ENCODE results near the gene MSI2.
"Not testable (repeated sequence)": the region's sequence is repeated elsewhere in the genome, so short reads cannot be mapped to it uniquely, and the experiment has no call there.

MSI2 gene

DNA sequence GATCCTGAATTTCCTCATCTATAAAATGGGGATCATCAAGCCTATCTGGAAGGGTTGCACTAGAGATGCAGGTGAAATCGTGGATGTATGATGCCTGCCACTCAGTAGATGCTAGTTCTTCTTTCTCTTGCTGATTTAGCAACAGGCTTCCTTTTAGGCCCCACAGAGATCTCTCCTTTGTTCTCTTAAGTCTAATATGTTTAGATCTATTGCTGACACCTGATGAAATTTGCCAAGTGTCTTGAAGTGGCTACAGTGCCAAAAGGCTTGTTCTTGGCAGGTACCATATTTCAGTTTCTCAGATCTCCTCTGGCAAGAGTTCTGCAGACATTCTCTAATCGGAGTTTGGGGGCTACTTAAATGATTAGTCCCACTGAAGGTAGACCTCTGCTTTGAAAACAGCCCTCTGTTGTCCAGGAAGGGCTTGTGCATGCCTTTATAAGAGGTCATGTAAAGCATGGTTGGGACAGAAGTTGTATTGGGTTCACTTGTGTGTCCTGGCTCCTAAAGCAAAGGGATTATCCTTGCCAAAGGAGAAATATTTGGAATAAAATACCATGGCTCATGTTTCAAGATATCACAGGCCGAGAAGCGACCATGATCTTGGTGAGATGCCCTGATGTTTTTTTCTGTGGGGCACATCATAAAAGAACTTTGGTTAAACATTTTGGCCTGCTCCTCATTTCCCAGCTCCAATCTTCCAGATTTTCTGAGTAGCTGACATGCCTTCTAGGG is 234.0 kb downstream of the MSI2 start:
- no peak for DNase-seq (ENCODE audit: extremely low read depth in 1 of 2, low read depth in 1 of 2)

DNA sequence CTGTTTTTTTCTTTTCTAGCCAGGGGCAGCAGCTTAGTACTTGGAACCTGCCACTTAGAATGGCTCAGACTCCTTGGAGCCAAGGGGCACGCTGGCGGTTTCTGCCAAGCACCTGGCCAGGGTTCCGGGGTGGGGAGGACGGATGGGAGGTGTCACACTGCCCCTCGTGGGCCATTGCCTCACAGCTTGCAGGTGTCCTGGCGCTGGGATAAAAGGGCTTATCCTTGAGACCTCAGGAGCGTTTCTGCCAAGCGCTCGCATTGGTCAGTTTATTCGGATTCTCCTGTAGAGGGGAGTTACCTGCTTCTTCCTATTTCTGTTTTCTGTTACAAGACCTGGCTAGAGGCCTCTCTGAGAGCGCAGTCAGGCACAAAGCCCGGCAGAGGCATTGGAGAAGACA is 234.6 kb downstream of the MSI2 start:
- no peak for DNase-seq (ENCODE audit: extremely low read depth in 1 of 2, low read depth in 1 of 2)

- no peak for DNase-seq (ENCODE audit: extremely low read depth in 1 of 2, low read depth in 1 of 2)
Measured at GRCh38 chr17:57493171-57493570, 236.8 kb downstream of the MSI2 start.

DNA sequence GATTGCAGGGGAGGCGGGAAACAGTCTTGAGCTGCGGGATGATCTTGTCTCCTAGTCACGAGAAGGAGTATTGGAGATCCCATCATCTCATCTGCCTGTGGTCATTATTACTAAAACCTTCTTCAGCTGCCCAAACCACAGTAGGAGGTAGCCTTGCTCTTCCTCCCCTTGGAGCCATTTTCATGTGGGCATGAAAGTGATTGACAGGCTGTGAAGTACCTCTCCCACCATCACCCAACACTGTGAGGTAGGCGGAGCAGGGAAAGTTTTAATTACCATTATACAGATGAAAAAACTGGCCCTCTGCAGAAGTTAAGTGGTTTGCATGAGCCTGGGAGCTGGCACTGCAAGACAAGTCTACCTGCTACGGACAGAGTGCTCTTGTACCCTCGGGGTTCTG is 237.3 kb downstream of the MSI2 start:
- no peak for DNase-seq (ENCODE audit: extremely low read depth in 1 of 2, low read depth in 1 of 2)

DNA sequence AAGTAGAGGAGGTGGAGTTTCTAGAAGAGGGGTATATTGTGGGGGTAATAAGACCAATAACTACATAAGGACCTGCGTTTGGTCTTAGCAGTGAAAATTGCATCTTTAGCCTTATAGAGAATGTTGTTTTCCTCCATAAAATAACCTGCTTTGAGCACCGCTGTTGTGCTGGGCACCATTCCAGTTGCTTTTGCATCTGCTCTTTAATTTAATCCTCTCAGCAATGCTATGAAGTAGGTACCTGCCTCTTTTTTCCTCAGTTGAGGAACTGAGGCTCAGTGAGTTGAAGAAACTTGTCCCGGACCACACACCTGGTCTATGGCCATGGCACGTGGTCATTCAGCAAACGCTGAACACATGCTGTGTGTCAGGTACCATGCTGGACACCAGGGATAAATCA is 238.1 kb downstream of the MSI2 start:
- DNase-seq (ENCODE audit: extremely low read depth in 1 of 2, low read depth in 1 of 2): no peak

DNA sequence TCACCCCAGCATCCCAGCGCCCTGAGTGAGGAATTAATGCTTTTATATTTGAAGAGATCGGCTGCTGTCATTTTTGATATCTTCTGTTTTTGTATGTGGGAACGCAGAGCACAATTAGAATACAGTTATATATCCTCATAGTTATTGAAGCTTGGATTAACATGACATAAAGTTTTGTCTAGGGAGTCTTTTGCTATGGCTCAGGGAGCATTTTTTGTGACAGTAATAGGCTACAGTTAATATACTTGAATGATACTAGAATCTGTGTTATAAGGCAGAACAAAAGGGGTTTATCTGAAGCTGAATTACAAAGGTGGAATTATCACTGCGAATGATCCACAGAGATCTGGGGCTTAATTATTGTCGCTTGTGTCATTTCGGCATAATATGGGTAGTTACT is 239.4 kb downstream of the MSI2 start:
- no peak for DNase-seq (ENCODE audit: extremely low read depth in 1 of 2, low read depth in 1 of 2)

DNA sequence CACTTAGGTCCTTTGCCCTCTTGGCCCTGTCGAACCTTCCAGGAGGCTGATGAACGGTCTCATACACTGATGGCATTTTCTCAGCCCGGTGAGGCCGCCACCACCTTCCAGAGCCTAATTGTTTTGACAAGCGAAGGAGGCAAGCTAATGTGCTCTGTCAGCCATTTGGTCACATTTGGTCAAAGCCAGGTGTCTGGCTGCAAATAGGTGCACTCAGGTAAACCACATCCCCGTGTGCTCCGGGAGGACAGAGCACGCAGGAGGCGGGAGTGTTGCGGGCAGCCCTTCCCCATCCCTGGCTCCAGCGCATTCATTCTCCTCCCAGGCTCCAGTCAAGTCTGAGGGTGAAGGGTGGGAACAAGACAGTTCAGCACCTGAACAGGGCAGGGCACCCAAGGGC is 240.1 kb downstream of the MSI2 start:
- no peak for DNase-seq (ENCODE audit: extremely low read depth in 1 of 2, low read depth in 1 of 2)

- DNase-seq (ENCODE audit: extremely low read depth in 1 of 2, low read depth in 1 of 2): no peak
Measured at GRCh38 chr17:57498443-57498842, 242.1 kb downstream of the MSI2 start.

DNA sequence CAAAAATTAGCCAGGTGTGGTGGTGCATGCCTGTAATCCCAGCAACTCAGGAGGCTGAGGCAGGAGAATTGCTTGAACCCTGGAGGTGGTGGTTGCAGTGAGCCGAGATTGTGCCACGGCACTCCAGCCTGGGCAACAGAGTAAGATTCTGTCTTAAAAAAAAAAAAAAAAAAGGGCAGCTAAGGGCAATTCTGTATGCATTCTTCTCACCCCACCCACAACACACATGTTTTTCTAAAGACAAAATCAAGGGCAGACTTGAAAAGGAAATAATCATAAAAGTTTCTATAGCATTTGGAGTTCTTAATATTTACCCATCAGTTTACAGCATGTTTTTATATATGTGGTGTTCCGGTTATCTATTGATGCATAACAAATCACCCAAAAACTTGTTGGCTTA is 242.9 kb downstream of the MSI2 start:
- not testable (repeated sequence) for DNase-seq (ENCODE audit: extremely low read depth in 1 of 2, low read depth in 1 of 2)

DNA sequence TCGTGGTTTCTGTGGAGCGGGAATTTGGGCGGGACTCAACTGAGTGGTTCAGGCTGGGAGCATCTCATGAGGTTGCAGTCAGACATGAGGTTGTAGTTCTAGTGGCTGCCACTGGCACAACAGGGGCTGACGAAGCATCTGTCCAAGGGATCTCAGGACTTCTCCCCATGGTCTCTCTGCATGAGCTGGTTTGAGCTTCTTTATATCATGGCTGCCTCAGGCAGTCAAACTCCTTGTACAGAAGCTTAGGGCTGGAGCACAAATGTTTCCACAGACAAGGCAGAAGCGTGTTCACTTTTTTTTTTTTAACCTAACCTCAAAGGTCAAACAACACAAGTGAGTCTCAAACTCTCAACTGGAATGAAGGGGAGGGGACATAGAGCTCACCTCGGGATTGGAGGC is 243.3 kb downstream of the MSI2 start:
- DNase-seq (ENCODE audit: extremely low read depth in 1 of 2, low read depth in 1 of 2): no peak

- DNase-seq (ENCODE audit: extremely low read depth in 1 of 2, low read depth in 1 of 2): no peak
Measured at GRCh38 chr17:57501016-57501415, 244.7 kb downstream of the MSI2 start.

DNA sequence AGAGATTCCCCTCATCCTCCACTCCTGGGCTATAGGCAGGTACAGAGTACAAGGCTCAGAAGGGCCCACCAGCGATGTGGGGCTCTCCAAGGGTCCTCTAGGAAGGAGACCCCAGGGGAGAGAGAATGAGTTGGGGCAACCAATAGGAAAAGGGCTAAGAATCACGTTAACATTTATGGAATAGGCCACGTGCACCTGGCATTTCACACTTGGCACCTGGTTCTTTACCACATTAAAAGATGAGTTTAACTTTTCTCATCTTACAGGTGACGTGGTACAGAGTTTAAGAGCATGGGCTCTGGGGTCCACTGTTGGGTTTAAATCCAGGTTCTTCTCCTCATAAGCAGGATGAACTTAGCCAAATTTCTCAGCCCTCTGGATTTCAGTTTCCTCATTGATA is 245.7 kb downstream of the MSI2 start:
- DNase-seq (ENCODE audit: extremely low read depth in 1 of 2, low read depth in 1 of 2): no peak

- DNase-seq (ENCODE audit: extremely low read depth in 1 of 2, low read depth in 1 of 2): no peak
Measured at GRCh38 chr17:57502811-57503241, 246.5 kb downstream of the MSI2 start.

DNA sequence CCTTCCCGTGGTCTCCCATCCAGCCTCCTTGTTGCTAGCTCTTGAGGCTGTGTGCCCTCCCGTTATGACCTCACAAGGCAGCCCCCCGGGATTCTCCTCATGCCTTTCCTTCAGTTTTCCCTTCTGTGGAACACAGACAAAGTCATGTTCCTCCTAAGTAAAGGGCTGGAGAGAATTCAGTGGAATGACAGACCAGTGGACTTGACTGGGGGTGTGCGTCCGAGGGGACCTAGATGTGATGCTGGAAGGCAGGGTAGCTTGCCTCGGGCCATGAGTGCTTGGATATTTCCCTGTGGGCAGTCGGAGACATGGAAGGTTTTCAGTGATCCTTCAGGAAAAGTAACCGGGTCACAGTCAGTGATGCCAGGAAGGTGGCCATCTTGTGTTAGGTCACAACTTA is 247.9 kb downstream of the MSI2 start:
- DNase-seq (ENCODE audit: extremely low read depth in 1 of 2, low read depth in 1 of 2): no peak

DNA sequence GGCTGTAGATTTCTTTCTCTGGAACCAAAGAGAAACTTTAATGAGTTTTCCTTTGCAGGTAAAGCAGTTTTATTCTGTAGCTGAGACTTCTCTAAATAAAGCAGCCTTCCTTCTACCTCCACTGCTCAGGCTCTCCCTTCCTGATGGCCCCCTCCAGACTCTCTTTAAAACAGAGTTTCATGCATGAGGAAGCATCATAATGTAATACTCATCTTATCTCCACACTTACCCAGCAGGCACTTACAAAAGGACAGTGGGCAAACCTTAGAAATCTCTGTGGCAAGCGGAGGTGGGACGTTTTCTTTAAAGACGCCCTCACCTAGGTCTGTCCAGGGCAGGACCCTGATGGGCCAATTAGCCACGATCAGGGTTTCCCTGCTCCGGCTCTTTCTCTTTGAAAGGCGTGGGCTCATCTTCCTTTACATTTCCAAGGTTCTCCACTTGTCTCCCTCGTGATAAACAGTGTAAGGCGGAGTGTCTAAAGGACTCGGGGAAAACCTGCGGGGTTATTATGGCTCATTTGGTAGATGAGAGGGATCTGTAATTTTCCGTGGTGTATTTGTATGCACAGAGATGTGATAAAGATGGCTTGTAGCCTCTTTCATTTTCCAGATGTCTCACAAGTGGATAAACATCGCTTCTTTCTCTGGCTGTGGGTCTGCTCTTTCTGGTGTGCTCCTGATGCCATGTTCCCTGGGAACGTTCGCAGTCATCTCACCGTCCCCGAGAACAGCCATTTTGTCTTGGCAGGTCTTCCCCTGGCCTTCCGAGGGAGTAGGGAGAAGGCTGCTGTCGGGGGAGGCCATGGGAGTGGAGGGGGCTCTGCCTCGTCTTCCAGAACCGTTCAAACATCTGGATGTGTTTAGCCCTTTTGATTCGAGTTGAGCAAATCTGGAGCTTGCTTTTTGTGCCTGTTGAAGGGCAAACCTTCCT is 249.8 kb downstream of the MSI2 start:
- DNase-seq (ENCODE audit: extremely low read depth in 1 of 2, low read depth in 1 of 2): no peak

DNA sequence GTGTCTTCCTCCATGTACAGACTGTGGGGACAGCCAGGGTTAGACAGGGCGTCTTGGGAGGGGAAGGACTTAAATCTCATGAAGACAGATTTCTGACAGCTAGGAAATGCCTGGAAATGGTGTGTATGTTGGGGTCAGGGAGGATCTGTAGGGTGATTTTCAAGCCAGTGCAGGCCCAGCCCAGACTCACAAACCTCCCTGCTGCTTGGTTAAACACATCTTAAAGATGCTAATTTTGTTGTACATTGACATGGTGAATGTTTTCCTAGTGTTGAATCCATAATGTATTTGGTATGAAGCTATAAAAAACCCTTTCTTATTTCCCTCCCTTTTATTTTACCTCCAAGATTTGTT is 250.4 kb downstream of the MSI2 start:
- DNase-seq (ENCODE audit: extremely low read depth in 1 of 2, low read depth in 1 of 2): no peak

GRCh38 chr17:57507828-57508227 is 251.5 kb downstream of the MSI2 start:
- no peak for DNase-seq (ENCODE audit: extremely low read depth in 1 of 2, low read depth in 1 of 2)

DNA sequence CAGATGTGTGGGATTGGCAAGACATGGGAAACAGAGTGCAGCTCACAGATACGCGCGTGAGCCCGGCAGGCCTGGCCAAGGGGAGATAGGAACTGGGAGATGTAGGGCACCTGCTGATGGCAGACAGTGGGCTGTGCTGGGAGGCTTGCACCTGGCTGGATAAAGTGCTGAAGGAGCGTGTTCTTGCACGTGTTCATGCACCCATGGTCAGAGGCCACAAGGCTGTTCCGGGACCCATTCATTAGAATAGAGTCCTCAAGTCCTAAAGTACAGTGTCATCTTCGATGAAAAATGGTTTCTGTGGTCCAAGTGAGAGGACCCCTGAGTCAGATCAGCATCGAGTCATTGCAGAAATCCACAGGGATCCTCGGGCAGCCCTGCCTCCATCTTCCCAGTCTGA is 252.3 kb downstream of the MSI2 start:
- DNase-seq (ENCODE audit: extremely low read depth in 1 of 2, low read depth in 1 of 2): no peak

GRCh38 chr17:57511475-57512123 is 255.3 kb downstream of the MSI2 start:
- no peak for DNase-seq (ENCODE audit: extremely low read depth in 1 of 2, low read depth in 1 of 2)

GRCh38 chr17:57512258-57512657 is 255.9 kb downstream of the MSI2 start:
- DNase-seq (ENCODE audit: extremely low read depth in 1 of 2, low read depth in 1 of 2): no peak

DNA sequence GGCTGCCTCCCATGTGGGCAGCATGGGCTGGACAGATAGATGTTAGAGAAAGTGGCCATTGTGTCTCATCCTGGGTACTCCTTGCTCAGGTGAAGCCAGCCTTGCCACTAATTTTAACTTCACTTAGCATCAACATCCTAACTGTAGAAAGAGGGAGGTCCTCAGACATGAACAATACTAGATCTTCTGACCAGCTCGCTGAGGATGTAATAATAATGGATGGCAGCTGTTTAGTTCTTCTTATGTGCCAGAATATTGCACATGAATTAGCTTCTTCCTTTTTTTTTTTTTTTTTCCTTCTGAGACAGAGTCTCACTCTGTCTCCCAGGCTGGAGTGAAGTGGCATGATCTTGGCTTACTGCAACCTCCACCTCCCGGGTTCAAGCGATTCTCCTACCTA is 256.4 kb downstream of the MSI2 start:
- DNase-seq (ENCODE audit: extremely low read depth in 1 of 2, low read depth in 1 of 2): no peak

DNA sequence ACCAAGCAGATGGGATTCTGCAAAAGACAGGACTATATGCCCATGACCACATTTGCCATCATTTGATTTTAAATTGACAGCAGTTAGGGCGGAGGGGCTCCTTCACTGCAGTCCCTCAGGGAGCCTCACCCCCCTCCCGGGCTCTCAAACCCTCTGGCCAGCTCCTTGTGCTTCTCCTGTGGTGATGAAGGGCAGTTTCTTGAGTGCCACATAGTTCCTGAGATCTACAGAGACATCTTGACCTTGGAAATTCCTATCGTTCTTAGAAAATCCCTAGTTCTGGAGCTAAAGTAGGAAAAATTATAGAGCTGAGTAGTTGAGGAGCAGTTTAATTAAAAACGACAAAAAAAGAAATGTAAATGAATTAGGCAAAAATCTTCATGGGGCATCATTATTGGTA is 257.2 kb downstream of the MSI2 start:
- no peak for DNase-seq (ENCODE audit: extremely low read depth in 1 of 2, low read depth in 1 of 2)
